LNCaP clone FGC (cell line): Measurements from ENCODE around the gene MAU2.

Experiments
- DNase-seq: peaks from one replicate; pipeline ENCODE4 v3.0.0-alpha.2; 2011; ENCODE audit warnings: low read depth
- H3K4me3 ChIP-seq: 2 replicates; pipeline ENCODE4 v1.5.1; 2011; ENCODE audit warnings: mild to moderate bottlenecking, low read depth, low read length, control low read depth
- CTCF ChIP-seq: IDR thresholded peaks from 2 replicates; pipeline ENCODE4 v1.5.1; 2012; ENCODE audit warnings: mild to moderate bottlenecking; ENCODE audit not compliant: control insufficient read depth, insufficient read depth; ENCODE audit errors: extremely low read depth

MAU2 gene

GRCh38 chr19:19296953-19297689, 23.5 kb upstream of the MAU2 start:
- H3K4me3 ChIP-seq = no peak overlapping the region
- DNase-seq = no peak
- TF ChIP-seq CTCF = no peak

- no peak for TF ChIP-seq CTCF
- DNase-seq = peak; percentile 4
Measured at GRCh38 chr19:19297759-19298158, 22.9 kb upstream of the MAU2 start.

GRCh38 chr19:19300613-19301012, 20.0 kb upstream of the MAU2 start:
- H3K4me3 ChIP-seq = no peak overlapping the region
- TF ChIP-seq CTCF = no peak
- no peak for DNase-seq

More at GRCh38 chr19:19297759-19298158, 22.9 kb upstream of the MAU2 start:
- H3K4me3 ChIP-seq = no peak overlapping the region

- no peak for DNase-seq
- H3K4me3 ChIP-seq = no peak overlapping the region
- TF ChIP-seq CTCF = no peak
Measured at GRCh38 chr19:19303411-19303810, 17.2 kb upstream of the MAU2 start.

GRCh38 chr19:19304186-19304965, 16.3 kb upstream of the MAU2 start:
- no peak overlapping the region for H3K4me3 ChIP-seq
- DNase-seq = no peak
- no peak for TF ChIP-seq CTCF

- DNase-seq = no peak
- no peak for TF ChIP-seq CTCF
- H3K4me3 ChIP-seq = no peak overlapping the region
Measured at GRCh38 chr19:19305066-19305465, 15.6 kb upstream of the MAU2 start.
